MM.1S (cell line): Measurements from ENCODE around the gene DOK4.

Experiments
- DNase-seq: peaks from one replicate; pipeline ENCODE4 v3.0.0-alpha.2; 2015
- H2AFZ ChIP-seq: fragments of 300-600 bp; sonication (generic); 2 replicates; pipeline ENCODE4 v1.6.0; 2016; ENCODE audit warnings: antibody characterized with exemption, low read length
- H3F3A ChIP-seq: fragments of 300-600 bp; sonication (generic); 2 replicates; pipeline ENCODE4 v1.6.1; 2016; ENCODE audit warnings: mild to moderate bottlenecking, antibody characterized with exemption, low read length, moderate library complexity, mixed read lengths; ENCODE audit not compliant: insufficient read depth
- H3K27ac ChIP-seq: fragments of 300-600 bp; sonication (generic); 2 replicates; pipeline ENCODE4 v1.5.1; 2016; ENCODE audit warnings: mild to moderate bottlenecking, low read length
- H3K27me3 ChIP-seq: fragments of 300-600 bp; sonication (generic); replicated peaks from 2 replicates; pipeline ENCODE4 v1.6.0; 2016; ENCODE audit warnings: low read length; ENCODE audit not compliant: insufficient read depth
- H3K36me3 ChIP-seq: fragments of 300-600 bp; sonication (generic); replicated peaks from 2 replicates; pipeline ENCODE4 v1.6.1; 2016; ENCODE audit warnings: mild to moderate bottlenecking, low read length, mixed read lengths; ENCODE audit not compliant: insufficient read depth
- H3K4me1 ChIP-seq: fragments of 300-600 bp; sonication (generic); 2 replicates; pipeline ENCODE4 v1.6.1; 2016; ENCODE audit warnings: low read length, mixed read lengths
- H3K4me2 ChIP-seq: fragments of 300-600 bp; sonication (generic); 2 replicates; pipeline ENCODE4 v1.6.0; 2016; ENCODE audit warnings: low read depth, low read length
- H3K4me3 ChIP-seq: fragments of 300-600 bp; sonication (generic); 2 replicates; pipeline ENCODE4 v1.5.1; 2016; ENCODE audit warnings: low read length, mixed read lengths
- H3K79me2 ChIP-seq: fragments of 300-600 bp; sonication (generic); 2 replicates; pipeline ENCODE4 v1.6.1; 2016; ENCODE audit warnings: mixed run types, low read length, mixed read lengths
- H3K9ac ChIP-seq: fragments of 300-600 bp; sonication (generic); 2 replicates; pipeline ENCODE4 v1.6.1; 2016; ENCODE audit warnings: low read length, mixed read lengths
- H3K9me2 ChIP-seq: fragments of 300-600 bp; sonication (generic); replicated peaks from 2 replicates; pipeline ENCODE4 v1.6.1; 2016; ENCODE audit warnings: mild to moderate bottlenecking, low read length, mixed read lengths; ENCODE audit not compliant: insufficient read depth
- H3K9me3 ChIP-seq: fragments of 300-600 bp; sonication (generic); replicated peaks from 2 replicates; pipeline ENCODE4 v1.6.1; 2016; ENCODE audit warnings: mild to moderate bottlenecking, low read length, mixed read lengths; ENCODE audit not compliant: insufficient read depth
- H4K20me1 ChIP-seq: fragments of 300-600 bp; sonication (generic); 2 replicates; pipeline ENCODE4 v1.6.1; 2016; ENCODE audit warnings: mild to moderate bottlenecking, low read length, moderate library complexity, mixed read lengths; ENCODE audit not compliant: insufficient read depth
- CTCF ChIP-seq: fragments of 300-600 bp; sonication (generic); IDR thresholded peaks from 2 replicates; pipeline ENCODE4 v1.5.1; 2016; ENCODE audit warnings: antibody characterized with exemption, low read length, mixed read lengths
- EZH2 ChIP-seq: fragments of 300-600 bp; sonication (generic); optimal IDR thresholded peaks from 2 replicates; pipeline ENCODE3; 2017; ENCODE audit warnings: low read depth, mild to moderate bottlenecking, antibody characterized with exemption, low read length, mixed read lengths
- EZH2phosphoT487 ChIP-seq: fragments of 300-600 bp; sonication (generic); IDR thresholded peaks from 2 replicates; pipeline ENCODE4 v1.6.1; 2018; ENCODE audit warnings: antibody characterized with exemption, low read length

Gene DOK4

GRCh38 chr16:57462978-57463362 is 23.3 kb downstream of the DOK4 start:
- Histone ChIP-seq H3K9me2 (no peaks in the 10 kb centered on the region), H3K9me3 (no peaks in the 10 kb centered on the region), H3K4me1 (peaks cover 5% of the 10 kb centered on the region), H2AFZ (no peak overlapping the region), H3F3A (peaks cover 9% of the 10 kb centered on the region; the same call in 1 of the 2 replicates), H3K4me2 (peak overlapping the region; percentile 97), H3K27ac (no peak overlapping the region), H3K79me2 (peaks cover 25% of the 10 kb centered on the region), H3K4me3 (peak overlapping the region; percentile 97), H3K9ac (peak overlapping the region; percentile 74), H4K20me1 (no peaks in the 10 kb centered on the region), H3K36me3 (peaks cover 7% of the 10 kb centered on the region; the same call in 1 of the 2 replicates), H3K27me3 (no peaks in the 10 kb centered on the region)
- no peak for DNase-seq
- TF ChIP-seq EZH2phosphoT487 (no peak), CTCF (no peak), EZH2 (no peak)

- peaks cover 9% of the 10 kb centered on the region; the same call in 1 of the 2 replicates for H3K36me3 ChIP-seq
- H2AFZ ChIP-seq = no peak within 1 kb of the TSS
- H4K20me1 ChIP-seq = no peaks in the 10 kb centered on the region
- peak within 1 kb of the TSS; percentile 74 for H3K9ac ChIP-seq
- H3K9me2 ChIP-seq = no peaks in the 10 kb centered on the region
- no peaks in the 10 kb centered on the region for H3K27me3 ChIP-seq
- H3K4me3 ChIP-seq = peak within 1 kb of the TSS; percentile 97
- peak; percentile 90 for DNase-seq
- H3K27ac ChIP-seq = no peak within 1 kb of the TSS
- TF ChIP-seq EZH2 (no peak), CTCF (peak; percentile 92)
- H3K4me1 ChIP-seq = peaks cover 5% of the 10 kb centered on the region
- no peaks in the 10 kb centered on the region for H3K9me3 ChIP-seq
- peaks cover 9% of the 10 kb centered on the region; the same call in 1 of the 2 replicates for H3F3A ChIP-seq
- peaks cover 25% of the 10 kb centered on the region for H3K79me2 ChIP-seq
- H3K4me2 ChIP-seq = peak within 1 kb of the TSS; percentile 97
Observed at GRCh38 chr16:57462209-57462977, 23.9 kb downstream of the DOK4 start, which contains the start of gene POLR2C. Gene POLR2C (plus strand): TSS chr16:57462679. CDS start chr16:57462725, 46 bp downstream.

- no peak overlapping the region for H3K4me3 ChIP-seq
- H3K4me2 ChIP-seq = no peak overlapping the region
- no peaks in the 10 kb centered on the region for H4K20me1 ChIP-seq
- peaks cover 25% of the 10 kb centered on the region for H3K79me2 ChIP-seq
- H3K27ac ChIP-seq = no peak overlapping the region
- no peak for TF ChIP-seq CTCF
- no peak for DNase-seq
- peaks cover 3% of the 10 kb centered on the region; the same call in 1 of the 2 replicates for H3K4me1 ChIP-seq
- no peak overlapping the region for H2AFZ ChIP-seq
- no peaks in the 10 kb centered on the region for H3K27me3 ChIP-seq
- H3K36me3 ChIP-seq = peaks cover 12% of the 10 kb centered on the region; the same call in 1 of the 2 replicates
- H3K9ac ChIP-seq = no peak overlapping the region
- no peaks in the 10 kb centered on the region for H3K9me2 ChIP-seq
- no peaks in the 10 kb centered on the region for H3F3A ChIP-seq
- no peaks in the 10 kb centered on the region for H3K9me3 ChIP-seq
Observed at GRCh38 chr16:57452021-57452420, 34.3 kb downstream of the DOK4 start.
